Measurements from ENCODE around the gene MAPK13.

- TF ChIP-seq POLR2A (IDR thresholded peaks at IDR 0.05; ENCODE audit: low read length) (no peak), GATA1 (IDR thresholded peaks at IDR 0.05; ENCODE audit: low read depth, low read length) (no peak)
Observed at GRCh38 chr6:36142971-36143838, 12.9 kb downstream of the MAPK13 start.
